Stimulated activated CD4-positive, alpha-beta T cell treated with anti-CD3 and anti-CD28 coated beads, Interleukin-15, amount 100 ng/mL, for 48 hours (primary cell): ENCODE data around the gene C5.
"Not testable (repeated sequence)": the region's sequence is repeated elsewhere in the genome, so short reads cannot be mapped to it uniquely, and the experiment has no call there.

Source experiments
- DNase-seq, 2 donors: peaks; one replicate each; pipeline ENCODE4 v3.0.0-alpha.2; 2020; ENCODE audit warnings: low read depth in 2 of 2

The C5 gene

DNA sequence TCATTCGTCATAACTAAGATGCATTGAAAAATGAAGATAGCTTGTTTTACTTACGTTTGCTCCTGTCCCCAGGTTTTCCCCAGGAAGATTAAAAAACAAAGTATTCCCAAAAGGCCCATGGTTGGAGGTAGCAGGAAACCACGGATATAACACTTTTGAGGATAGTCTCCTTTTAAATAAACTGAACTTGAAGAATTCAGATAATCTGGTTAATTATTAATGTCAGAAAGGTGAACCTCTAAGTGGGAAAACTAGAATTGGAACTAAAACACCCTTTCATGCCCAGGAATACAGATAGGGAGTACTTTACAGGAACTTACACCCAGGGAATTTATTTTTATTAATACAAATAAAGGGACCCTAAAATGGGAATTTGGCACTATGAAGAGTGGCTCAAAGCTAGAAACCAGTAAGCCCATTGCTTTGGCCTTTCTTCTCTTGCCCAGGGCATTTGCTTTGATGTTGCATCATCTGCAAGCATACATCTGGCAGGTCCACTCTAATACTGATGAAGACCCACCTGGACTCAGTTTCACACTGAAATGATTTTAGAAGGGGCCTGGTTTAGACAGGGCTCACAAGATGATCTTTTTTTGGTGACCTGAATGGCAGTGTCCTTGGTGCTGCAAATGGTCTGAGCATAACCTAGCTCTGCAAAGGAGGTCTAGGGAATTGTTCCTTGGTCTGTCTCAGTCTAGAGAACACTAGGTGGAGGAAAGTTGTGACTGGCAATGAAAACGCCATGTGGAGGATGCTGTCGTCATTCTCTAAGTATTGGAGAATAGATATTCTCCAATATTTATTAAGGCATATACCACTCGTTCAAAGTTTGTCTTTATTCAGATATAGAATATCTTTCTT lies at the start of gene C5:
C5 (minus strand) TSS at position 148 of the 861 bp plus-strand sequence; CDS start at position 119, 29 bp downstream.
- no peak for DNase-seq

DNA sequence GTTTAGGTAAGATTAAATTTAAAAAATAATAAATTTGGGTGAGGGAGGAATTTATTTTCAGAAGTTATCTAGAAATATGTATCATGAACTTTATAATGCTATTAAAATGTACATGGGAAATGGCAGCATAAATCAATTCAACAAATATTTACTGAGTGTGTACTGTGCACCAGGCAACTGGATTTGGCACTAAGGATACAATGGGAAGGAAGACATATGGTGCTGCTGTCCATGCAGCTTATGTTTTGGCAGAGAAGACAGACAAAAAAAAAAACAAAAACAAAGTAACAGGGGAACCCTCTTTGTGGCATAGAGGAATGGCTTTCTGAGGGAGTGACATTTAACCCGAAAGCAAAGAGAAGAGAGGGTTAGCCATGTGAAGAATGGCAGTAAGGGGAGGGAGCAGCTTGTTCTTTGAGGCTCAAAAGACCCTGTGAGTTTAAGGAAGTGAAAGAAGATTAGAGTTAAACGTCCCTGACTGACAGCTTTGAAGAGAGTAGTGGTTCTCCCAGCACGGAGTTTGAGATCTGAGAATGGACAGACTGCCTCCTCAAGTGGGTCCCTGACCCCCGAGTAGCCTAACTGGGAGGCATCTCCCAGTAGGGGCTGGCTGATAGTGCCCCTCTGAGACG lies 48.6 kb upstream of the C5 start:
- no peak for DNase-seq

DNA sequence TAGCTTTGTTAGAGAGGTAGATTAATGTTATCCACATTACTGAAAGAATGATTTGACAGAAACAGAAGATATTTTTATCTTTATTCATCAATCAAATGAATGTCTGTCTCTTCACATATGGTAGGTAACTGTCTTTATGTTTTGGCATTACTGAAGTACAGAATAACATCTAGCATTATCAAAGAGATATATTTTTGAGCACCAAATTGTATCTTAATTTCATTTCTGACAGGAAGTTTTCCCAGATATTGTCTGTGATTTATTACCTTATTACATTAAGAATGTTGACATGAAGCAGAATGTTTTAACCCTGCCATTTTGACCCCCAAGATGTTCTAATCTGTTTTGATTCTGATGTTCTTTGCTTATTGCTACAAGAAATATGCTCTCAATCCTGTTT lies 45.0 kb upstream of the C5 start:
- no peak for DNase-seq

DNA sequence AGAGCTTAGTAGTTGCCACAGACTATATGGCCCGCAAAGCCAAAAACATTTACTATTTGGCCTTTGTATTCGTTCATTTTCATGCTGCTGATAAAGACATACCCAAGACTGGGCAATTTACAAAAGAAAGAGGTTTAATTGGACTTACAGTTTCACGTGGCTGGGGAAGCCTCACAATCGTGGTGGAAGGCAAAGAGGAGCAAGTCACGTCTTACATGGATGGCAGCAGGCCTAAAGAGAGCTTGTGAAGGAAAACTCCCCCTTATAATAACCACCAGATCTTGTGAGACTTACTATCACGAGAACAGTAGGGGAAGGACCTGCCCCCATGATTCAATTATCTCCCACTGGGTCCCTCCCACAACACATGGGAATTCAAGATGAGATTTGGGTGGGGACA lies 40.7 kb upstream of the C5 start:
- DNase-seq: not testable (repeated sequence)

DNA sequence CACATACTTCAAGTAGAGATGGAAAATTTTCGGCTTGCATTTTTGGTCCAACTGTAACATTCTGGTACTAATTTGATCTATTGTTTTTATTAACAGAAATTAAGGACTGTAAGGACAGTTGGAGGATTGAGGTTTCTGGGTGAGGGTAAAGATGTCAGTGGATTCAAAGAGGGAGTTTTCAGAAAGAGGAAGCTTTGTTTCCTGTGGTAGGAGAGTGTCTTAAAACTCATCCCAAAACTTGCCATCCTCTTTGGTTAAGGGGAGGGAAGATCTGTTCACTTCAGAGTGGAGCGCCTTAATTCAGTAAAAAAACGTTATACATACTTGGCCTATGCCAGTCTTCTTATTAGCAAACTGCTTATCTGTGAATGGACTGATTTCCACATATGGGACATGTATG lies 38.5 kb upstream of the C5 start:
- no peak for DNase-seq

DNA sequence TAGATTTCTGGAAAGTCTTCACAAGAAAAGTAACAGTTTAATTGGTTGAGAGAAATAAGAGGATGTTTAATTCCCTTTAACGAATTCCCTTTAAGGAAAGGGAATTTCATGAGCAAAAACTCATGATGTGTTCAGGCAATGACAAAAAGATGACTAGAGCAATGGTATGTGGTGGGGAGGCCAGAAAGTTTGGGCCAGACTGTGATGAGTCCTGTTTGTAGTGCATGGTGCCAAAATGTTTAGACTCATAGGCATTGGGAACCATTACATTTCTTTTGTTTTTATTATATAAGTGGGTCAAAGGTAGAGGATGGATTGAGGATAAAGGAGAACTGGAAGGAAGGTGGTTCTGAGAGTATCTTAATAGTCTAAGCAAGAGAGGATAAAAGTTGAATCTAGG lies 35.6 kb upstream of the C5 start:
- DNase-seq: no peak

DNA sequence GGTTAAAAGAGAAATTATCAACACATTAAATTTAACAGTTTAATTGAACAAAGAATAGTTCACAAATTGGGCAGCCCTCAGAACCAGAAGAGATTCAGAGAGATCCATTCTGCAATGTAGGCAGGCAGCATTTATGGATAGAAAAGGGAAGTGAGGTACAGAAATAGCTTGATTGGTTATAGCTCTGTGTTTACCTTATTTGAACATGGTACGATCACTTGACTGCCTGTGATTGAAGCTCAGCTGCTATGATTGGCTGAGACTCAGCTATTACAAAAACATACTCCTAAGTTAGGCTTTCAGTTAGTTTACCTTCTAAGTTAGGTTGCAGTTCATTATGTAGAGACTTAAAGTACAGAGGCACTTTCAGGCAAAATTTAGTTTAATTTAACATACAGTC lies 32.0 kb upstream of the C5 start:
- DNase-seq: no peak

DNA sequence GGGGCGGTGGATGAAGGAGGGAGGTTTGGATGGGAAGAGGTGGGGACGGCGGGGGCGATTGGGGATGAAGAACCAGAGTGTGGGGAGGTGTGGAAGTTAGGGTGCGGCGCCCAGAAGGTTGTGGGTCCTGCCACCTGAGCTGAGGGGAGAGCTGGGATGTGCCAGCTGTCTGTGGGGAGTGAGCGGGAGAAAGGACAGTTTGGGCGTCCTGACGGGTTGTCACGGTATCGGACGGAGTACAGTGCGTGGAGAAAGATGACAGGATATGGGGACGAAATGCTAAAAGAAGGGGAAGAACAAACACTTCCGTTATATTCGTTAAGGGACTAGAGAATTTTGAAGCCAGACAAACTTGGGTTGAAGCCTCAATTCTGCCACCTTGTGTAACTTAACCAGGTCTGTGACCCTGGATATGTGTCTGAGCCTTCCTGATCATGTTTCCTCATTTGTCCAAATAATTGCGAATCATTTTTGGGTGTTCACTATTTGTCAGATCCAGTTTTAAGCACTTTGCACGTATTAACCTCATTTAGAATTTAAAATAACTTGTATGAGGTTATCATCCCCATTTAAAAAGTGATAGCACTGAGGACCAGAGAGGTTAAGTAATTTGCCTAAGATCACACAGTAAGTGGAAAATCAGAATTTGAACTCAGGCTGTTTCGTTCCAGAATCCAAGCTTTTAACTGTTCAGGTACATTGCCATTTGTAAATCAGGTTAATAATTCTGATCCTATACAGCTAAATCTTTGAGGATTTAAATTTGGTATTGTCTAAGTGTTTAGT lies 25.4 kb upstream of the C5 start:
- DNase-seq: no peak

DNA sequence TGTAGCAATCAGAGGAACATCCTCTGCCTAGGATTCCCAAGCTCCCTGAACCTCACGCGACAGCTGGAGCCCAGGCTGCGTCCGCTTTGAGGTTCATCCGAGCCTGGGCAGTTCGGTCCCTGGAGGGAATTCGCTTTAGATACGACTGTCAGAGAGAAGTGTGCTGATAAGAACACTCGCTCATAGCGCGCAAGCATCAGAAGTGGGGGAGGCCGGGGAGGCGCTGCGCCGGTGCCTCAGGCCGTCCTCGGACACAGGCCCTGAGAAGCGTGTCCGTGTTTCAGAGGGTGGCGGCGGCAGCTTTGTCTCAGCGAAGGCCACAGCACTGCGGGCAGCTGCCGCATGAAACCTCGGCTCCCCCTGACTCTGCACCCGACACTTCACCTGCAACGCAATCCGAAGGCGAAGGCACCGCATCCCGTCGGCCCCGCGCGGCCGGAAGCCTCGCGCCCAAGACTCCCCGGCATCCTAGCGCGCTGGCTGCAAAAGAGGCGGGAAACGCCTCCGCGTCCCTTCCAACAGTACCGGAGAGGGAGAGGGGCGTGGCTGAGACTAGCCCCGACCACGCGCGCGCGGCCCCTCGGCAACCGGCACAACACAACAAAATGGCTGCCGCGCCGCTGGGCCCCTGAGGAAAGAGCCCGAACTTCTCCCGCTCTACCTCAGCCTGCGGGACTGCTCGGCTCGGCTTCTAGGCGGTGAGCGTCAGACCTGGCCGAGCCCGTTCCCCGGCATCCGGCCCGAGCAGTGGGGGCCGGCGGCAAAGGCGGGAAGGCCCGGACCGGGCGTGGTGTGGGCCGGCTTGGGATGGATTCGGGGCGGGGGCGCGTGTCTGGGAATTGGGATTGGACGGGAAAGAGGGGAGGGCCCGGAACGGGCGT lies 24.5 kb upstream of the C5 start, which contains the start of gene CNTRL:
CNTRL (plus strand) TSS at position 586 of the 881 bp plus-strand sequence. CDS start 13,372 bp downstream, outside the sequence.
- DNase-seq: peak; percentile 91 to 94

DNA sequence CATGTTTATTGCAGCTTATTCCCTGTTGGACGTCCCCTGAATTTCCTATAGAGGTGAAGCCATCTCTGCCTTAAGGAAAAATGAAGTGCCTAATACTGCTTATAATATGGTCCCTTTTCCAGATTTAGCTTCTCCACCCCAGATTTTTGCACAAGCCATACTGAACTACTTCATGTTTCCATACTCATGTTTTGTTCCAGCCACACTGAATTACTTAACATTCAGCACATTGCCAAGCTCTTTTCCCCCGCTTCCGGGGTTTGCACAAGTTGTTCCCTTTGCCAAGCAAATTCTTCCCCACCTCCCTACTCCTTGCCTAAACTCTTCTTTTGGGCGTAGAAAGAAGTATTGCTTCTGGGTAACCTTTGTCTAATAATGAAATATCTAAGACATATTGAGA lies 23.0 kb upstream of the C5 start:
- DNase-seq: no peak

DNA sequence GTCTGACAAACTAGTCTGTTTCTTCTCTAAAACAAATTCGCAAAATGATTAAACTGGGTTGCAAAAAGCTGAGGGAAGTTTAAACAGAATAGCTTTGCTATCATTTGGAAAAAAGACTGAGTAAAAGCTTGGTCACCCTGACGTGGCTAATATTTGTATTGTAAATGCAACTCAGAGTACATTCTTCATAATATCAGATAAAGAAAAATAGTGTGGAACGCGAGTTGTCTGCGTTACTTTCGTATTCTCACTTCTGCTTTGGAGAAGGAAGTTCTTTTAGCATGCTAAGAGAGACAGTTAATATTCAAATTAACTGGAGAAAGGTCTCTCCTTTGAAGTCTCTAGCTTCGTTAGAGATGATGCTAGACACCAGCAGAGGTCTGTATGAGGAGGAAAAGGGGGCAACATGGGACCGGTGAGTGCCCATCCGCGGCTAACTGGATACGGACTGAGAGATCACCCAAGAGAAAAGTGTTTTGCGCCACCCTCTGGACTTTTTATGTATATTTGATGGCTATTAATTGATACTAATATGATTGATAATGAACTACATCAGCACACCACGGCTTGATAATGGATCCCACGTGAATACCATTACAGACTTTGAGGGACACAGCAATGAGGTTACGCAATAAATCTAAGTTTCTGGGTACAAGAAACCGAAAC lies 21.8 kb upstream of the C5 start:
- DNase-seq: no peak

DNA sequence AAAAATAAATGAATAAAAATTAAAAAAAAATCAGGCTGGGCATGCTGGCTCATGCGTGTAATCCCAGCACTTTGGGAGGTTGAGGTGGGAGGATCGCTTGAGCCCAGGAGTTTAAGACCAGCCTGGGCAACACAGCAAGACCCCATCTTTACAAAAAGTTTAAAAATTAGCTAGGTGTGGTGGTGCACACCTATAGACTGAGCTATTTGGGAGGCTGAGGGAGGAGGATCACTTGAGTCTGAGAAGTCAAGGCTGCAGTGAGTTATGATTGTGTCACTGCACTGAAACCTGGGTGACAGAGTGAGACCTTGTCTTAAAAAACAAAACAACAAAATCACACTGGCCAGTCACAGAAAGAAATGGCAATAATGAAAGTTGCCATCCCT lies 21.3 kb upstream of the C5 start:
- no peak for DNase-seq

DNA sequence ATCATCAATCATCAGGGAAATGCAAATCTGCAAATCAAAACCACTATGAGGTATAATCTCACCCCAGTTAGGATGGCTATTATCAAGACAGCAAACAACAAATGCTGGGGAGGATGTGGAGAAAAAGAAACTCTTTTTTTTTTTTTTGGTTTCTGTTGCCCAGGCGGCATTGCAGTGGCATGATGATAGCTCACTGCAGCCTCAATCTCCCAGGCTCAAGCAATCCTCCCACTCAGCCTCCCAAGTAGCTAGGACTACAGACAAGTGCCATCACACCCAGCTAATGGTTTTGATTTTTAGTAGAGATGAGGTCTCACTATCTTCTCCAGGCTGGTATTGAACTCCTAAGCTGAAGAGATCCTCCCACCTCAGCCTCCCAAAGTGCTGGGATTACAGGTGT lies 19.3 kb upstream of the C5 start:
- DNase-seq: no peak

DNA sequence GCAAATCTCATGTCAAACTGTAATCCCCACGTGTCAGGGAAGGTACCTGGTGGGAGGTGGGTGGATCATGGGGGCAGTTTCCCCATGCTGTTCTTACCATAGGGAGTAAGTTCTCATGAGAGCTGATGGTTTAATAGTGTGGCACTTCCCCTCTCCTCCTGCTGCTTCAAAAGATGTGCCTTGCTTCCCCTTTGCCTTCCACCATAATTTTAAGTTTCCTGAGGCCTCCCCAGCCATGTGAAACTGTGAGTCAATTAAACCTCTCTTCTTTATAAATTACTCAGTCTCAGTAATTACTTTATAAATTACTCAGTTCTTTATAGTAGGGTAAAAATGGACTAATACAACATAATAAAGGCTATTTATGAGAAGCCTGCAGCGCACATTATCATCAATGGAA lies 17.6 kb upstream of the C5 start:
- DNase-seq: no peak

DNA sequence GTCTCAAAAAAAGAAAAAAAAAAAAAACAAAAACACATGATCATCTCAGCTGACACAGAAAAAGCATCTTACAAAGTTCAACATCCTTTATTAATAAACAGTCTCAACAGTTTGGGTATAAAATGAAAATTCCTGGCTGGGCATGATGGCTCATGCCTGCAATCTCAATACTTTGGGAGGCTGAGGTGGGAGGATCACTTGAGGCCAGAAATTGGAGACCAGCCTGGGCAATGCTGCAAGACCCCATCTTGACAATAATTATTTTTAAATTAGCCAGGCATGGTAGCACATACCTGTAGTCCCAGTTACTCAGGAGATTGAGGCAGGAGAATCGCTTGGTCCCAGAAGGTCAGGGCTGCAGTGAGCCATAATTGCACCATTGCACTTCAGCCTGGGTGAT lies 16.8 kb upstream of the C5 start:
- no peak for DNase-seq

DNA sequence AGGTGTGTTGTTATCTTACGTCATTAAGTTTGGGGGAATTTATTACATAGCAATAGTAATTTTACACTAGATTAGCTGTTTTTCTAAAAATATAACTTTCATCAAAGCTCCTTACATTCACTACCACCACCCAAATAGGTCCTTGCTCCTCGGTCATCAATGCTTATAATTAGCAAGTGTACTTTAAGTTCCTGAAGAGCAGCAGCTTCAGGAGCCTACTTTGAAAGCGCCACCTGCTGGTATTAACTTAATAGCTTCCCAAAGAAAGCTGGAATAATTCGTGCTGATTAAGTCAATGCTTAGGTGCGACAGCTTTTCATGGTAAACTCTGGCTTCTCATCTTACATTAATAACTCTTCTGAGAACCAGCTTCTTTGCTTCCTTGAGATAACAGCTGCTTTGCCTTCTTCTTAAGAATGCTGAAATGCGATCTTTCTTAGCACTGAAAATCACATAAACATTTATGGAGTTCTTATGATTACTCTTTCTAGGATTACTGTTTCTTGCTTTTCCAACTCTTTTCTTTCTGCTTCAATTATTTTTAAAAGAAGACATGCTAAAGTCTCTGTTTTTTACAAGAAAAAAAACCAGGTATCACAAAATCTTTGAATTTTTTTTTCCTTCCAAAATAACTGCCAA lies 10.0 kb upstream of the C5 start:
- no peak for DNase-seq

DNA sequence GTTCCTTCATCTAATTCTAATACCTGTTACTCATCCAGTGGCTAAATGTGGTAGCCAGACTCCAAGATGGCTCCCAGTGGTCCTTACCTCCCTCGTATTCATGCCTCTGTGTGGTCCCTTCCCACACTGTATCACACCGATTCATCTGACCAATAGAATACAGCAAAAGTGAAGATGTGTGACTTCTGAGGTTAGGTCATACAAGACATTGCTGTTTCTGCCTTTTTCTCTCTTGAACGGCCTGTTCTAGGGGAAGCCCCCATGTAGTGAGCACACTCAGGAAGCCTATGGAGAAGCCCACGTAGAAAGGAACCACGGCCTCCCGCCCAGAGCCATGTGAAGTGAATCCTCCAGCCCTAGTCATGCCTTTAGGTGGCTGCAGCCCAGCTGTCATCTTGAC lies 9.4 kb upstream of the C5 start:
- DNase-seq: no peak

DNA sequence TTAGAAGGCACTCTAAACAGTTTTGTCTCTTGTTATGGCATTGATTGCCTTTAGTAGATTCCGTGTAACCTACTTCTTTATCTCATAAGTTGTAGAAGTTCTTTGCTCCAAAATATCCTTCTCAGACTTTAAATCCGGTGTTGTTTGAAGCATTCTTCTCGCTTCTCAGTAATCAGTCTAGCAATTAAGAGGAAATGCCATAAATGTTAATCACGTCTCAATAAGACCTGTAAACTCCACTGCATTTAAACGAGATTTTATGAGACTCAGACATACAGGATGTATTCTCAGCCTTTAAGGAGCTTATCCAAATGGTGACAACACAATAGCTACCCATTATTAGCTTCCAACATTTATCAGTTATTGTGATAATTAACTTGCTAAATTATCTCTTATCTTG lies 7.7 kb upstream of the C5 start:
- DNase-seq: no peak

DNA sequence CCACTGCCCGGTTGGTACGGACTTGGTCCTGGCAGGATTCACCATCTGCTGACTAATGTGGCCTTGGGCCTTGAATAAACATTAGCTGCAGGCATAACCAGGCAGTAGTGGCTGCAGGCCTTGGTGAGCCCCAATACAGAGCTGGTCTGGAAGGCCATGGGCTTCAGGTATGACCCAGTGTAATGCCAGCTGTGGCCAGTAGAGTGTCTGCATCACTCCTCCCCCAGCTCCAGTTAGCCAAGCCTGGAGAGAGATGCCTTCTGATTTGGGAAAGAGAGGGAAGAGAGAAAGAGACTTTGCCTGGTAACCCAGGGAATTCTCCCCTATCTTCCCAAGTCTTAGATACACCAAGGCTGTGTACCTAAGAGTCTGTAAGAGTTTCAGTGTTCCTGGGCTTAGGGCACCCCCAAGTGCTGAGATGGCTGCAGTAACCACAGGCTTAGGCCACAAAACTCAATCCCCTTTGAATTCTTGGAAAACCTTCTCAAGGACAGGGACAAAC lies 5.6 kb upstream of the C5 start:
- DNase-seq: no peak

DNA sequence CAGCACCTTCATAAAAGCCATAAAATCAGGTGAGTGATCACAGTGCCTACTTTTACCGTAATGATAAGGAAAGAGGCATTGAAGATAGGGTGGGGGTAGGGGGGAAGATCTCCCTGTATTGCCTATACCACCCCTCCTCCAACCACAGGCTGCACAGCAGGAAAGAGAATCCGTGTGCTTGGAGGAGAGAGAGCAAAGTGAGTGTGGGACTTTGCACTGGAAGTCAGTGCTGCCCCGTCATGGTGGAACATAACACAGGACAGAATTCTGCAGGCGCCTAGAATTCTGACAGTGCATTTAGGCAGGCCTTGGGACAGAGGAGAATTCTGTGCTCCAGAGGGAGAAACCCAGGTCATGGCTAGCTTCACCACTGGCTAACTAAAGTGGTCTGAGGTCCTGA lies 3.5 kb upstream of the C5 start:
- no peak for DNase-seq
